K562 (cell line): ENCODE measurements around the gene SEC63. TPM values are rescaled to one million over a fixed set of nuclear protein-coding genes. Genes with fewer than 3 reads are reported as not detected.

Source experiments
- ATAC-seq: fragments of 200-7000 bp; cut with Tn5 transposase; 3 replicates; pipeline ENCODE4 v1.9.1; 2020; ENCODE audit warnings: moderate library complexity
- BruUV-seq: library from RNA; stranded (reverse); fragments of 400-500 nt; replicated peaks from 2 replicates; lab custom pipeline; 2021; lab: Mats Ljungman, UMichigan
- CTCF ChIA-PET: fragments of 300-600 bp; formaldehyde crosslinking; extraction: SDS; loops from one replicate; lab custom pipeline; 2021; ENCODE audit warnings: low intra/inter-chr PET ratio; lab: Yijun Ruan, JAX
- POLR2A ChIA-PET: fragments of 300-600, 350-650 bp; sonication (Branson Sonifier 250); formaldehyde crosslinking; extraction: SDS; loops from one replicate; lab custom pipeline; 2021; ENCODE audit warnings: antibody characterized with exemption, inconsistent platforms; lab: Yijun Ruan, JAX
- DNase-seq, 4 experiments: peaks; one replicate each; pipeline versions ENCODE4 v3.0.0 to v3.0.0-alpha.2; 2011 to 2018; ENCODE audit warnings: low spot score in 3 of 4, mixed read lengths in 3 of 4; ENCODE audit errors: extremely low read depth in 1 of 4
- FAIRE-seq: peaks from 2 replicates; lab custom pipeline; 2011; peaks lifted over from hg19 to GRCh38; lab: Jason Lieb, UNC
- H2AFZ ChIP-seq: 2 replicates; pipeline ENCODE4 v1.6.0; 2011; ENCODE audit warnings: low read depth, low read length, control low read depth, inconsistent platforms
- H3K27ac ChIP-seq: fragments of 200-600 bp; 3 replicates; pipeline ENCODE4 v1.8.0; 2011; ENCODE audit warnings: low read depth, mild to moderate bottlenecking, control low read depth, inconsistent platforms, low read length, moderate library complexity, mixed read lengths; ENCODE audit errors: extremely low read depth
- H3K27me3 ChIP-seq, 2 experiments: fragments of 300-600 bp in 1 of 2; 2 replicates in 1 of 2; 3 replicates in 1 of 2; pipeline versions ENCODE4 v1.6.0 to v1.8.0; 2011; ENCODE audit warnings: inconsistent platforms in 2 of 2, low read length in 2 of 2, mild to moderate bottlenecking in 1 of 2, mixed read lengths in 1 of 2, moderate library complexity in 1 of 2; ENCODE audit not compliant: control insufficient read depth in 2 of 2, insufficient read depth in 2 of 2
- H3K36me3 ChIP-seq: fragments of 300-600 bp; 3 replicates; pipeline ENCODE4 v1.8.0; 2011; ENCODE audit warnings: mild to moderate bottlenecking, low read length, inconsistent platforms; ENCODE audit not compliant: control insufficient read depth, insufficient read depth
- H3K4me1 ChIP-seq, 2 experiments: fragments of 200-600 bp in 1 of 2; replicated peaks in 1 of 2; 2 replicates in 1 of 2; 3 replicates in 1 of 2; pipeline versions ENCODE4 v1.5.1 to v1.8.0; 2011; ENCODE audit warnings: inconsistent platforms in 2 of 2, low read length in 2 of 2, mild to moderate bottlenecking in 1 of 2, mixed read lengths in 1 of 2, moderate library complexity in 1 of 2; ENCODE audit not compliant: control insufficient read depth in 2 of 2, insufficient read depth in 2 of 2
- H3K4me2 ChIP-seq: 2 replicates; pipeline ENCODE4 v1.6.1; 2011; ENCODE audit warnings: low read length, control low read depth, inconsistent platforms, mixed read lengths; ENCODE audit not compliant: insufficient read depth
- H3K4me3 ChIP-seq: fragments of 200-600 bp; sonication (generic), shearing (Covaris generic); 2 replicates; pipeline ENCODE4 v1.5.1; 2016; ENCODE audit warnings: control low read depth, inconsistent platforms
- H3K79me2 ChIP-seq: fragments of 200-600 bp; 3 replicates; pipeline ENCODE4 v1.8.0; 2011; ENCODE audit warnings: low read length, inconsistent platforms; ENCODE audit not compliant: control insufficient read depth, insufficient read depth
- H3K9ac ChIP-seq, 2 experiments: 2 replicates each; pipeline versions ENCODE4 v1.6.0 to v1.6.1; 2011; ENCODE audit warnings: low read depth in 2 of 2, low read length in 2 of 2, control low read depth in 1 of 2, inconsistent platforms in 1 of 2, mild to moderate bottlenecking in 1 of 2, mixed read lengths in 1 of 2; ENCODE audit not compliant: insufficient read depth in 1 of 2
- H3K9me1 ChIP-seq: one replicate; pipeline ENCODE4 v1.6.0; 2011; ENCODE audit warnings: inconsistent platforms, mild to moderate bottlenecking, low read length, moderate library complexity; ENCODE audit not compliant: control insufficient read depth, insufficient read depth
- H3K9me3 ChIP-seq: replicated peaks from 2 replicates; pipeline ENCODE4 v1.5.1; 2011; ENCODE audit warnings: low read depth, low read length, inconsistent platforms; ENCODE audit not compliant: control insufficient read depth, insufficient read depth
- H4K20me1 ChIP-seq: replicated peaks from 2 replicates; pipeline ENCODE4 v1.6.1; 2011; ENCODE audit warnings: low read length, inconsistent platforms, mixed read lengths; ENCODE audit not compliant: control insufficient read depth, insufficient read depth
- ARNT ChIP-seq, 2 experiments: fragments of 450-650 bp; IDR thresholded peaks; 2 replicates each; pipeline ENCODE4 v1.6.1; 2016; ENCODE audit warnings: mild to moderate bottlenecking in 1 of 2
- CC2D1A ChIP-seq: fragments of 450-650 bp; IDR thresholded peaks from 2 replicates; pipeline ENCODE4 v1.6.1; 2017; ENCODE audit warnings: mild to moderate bottlenecking
- DACH1 ChIP-seq: fragments of 450-650 bp; IDR thresholded peaks from 2 replicates; pipeline ENCODE4 v1.6.1; 2018; ENCODE audit not compliant: partially characterized antibody
- ETV5 ChIP-seq: sonication (generic); formaldehyde crosslinking; IDR thresholded peaks from 2 replicates; pipeline ENCODE4 v1.4.0; 2020; ENCODE audit warnings: low read depth, mild to moderate bottlenecking, missing genetic modification reagents
- FUS ChIP-seq: fragments of 200-400 bp; formaldehyde crosslinking; optimal IDR thresholded peaks from 2 replicates; pipeline ENCODE3; 2017; ENCODE audit warnings: low read depth, low read length
- JUND ChIP-seq, 2 experiments: IDR thresholded peaks; 2 replicates in 1 of 2; 3 replicates in 1 of 2; pipeline ENCODE4 v1.6.1; 2011; ENCODE audit warnings: borderline replicate concordance in 2 of 2, low read depth in 2 of 2, low read length in 2 of 2, improper control_type of control experiment in 1 of 2, missing biosample characterization in 1 of 2, missing genetic modification characterization in 1 of 2, missing genetic modification reagents in 1 of 2
- MIER1 ChIP-seq: fragments of 450-650 bp; IDR thresholded peaks from 2 replicates; pipeline ENCODE4 v1.6.1; 2016; ENCODE audit warnings: antibody characterized with exemption, mild to moderate bottlenecking, low read depth
- MTA1 ChIP-seq: fragments of 450-650 bp; IDR thresholded peaks from 2 replicates; pipeline ENCODE4 v1.6.1; 2017; ENCODE audit warnings: borderline replicate concordance
- NRF1 ChIP-seq, 2 experiments: fragments of 450-650 bp; IDR thresholded peaks in 1 of 2; conservative IDR thresholded peaks in 1 of 2; 2 replicates each; pipeline ENCODE4 v1.6.1; 2014; ENCODE audit warnings: mild to moderate bottlenecking in 2 of 2
- POU5F1 ChIP-seq: fragments of 150-350 bp; IDR thresholded peaks from 2 replicates; pipeline ENCODE4 v1.6.1; 2014; ENCODE audit warnings: borderline replicate concordance, low read length, low read depth, mild to moderate bottlenecking; ENCODE audit not compliant: partially characterized antibody
- TAF1 ChIP-seq: IDR thresholded peaks from 2 replicates; pipeline ENCODE4 v1.6.1; 2011; ENCODE audit warnings: mild to moderate bottlenecking, low read length, moderate library complexity; ENCODE audit not compliant: insufficient read depth, control insufficient read depth, severe bottlenecking; ENCODE audit errors: extremely low read depth
- YY1 ChIP-seq, 3 experiments: IDR thresholded peaks; 2 replicates each; pipeline ENCODE4 v1.6.1; 2011; ENCODE audit warnings: low read length in 2 of 3, mild to moderate bottlenecking in 2 of 3, moderate library complexity in 2 of 3, borderline replicate concordance in 1 of 3, control low read depth in 1 of 3, low read depth in 1 of 3; ENCODE audit not compliant: insufficient read depth in 3 of 3, insufficient replicate concordance in 2 of 3, control insufficient read depth in 1 of 3, insufficient read length in 1 of 3; ENCODE audit errors: extremely low read depth in 1 of 3
- ZC3H11A ChIP-seq: IDR thresholded peaks from 2 replicates; pipeline ENCODE4 v1.6.1; 2012; ENCODE audit warnings: low read depth, low read length, improper control_type of control experiment
- WGBS: fragments of 100-300 bp; shearing (Covaris generic); methylation state at CpG from one replicate; pipeline ENCODE4 v1.1.6; 2016; ENCODE audit warnings: low coverage, mixed read lengths; ENCODE audit not compliant: insufficient coverage; ENCODE audit errors: missing lambda C conversion rate; 5-methylcytosine and 5-hydroxymethylcytosine counted together
- in situ Hi-C: fragments of 300-500 bp; cut with MboI; formaldehyde crosslinking; loops from 4 replicates; pipeline ENCODE4 v1.15.0; 2018; ENCODE audit warnings: inconsistent platforms, mixed read lengths
- intact Hi-C: fragments of 100-400 bp; cut with micrococcal nuclease; formaldehyde crosslinking; loops from 2 replicates; pipeline ENCODE4 v1.14.2; 2022
- polyA plus RNA-seq, 8 experiments: library from polyadenylated mRNA; depleted of rRNA in 4 of 8; stranded (reverse) in 5 of 8; unstranded in 3 of 8; fragments of >200 nt; fragmentation: Nextera tagmentation in 2 of 8; fragmentation: Illumina TruSeq in 1 of 8; extraction: Ambion mirVana in 2 of 8; extraction: Trizol in 1 of 8; gene quantifications; 2 replicates each; pipeline versions ENCODE4 v1.2.1 to v1.2.3, GENCODE V29; 2011 to 2014; ENCODE audit warnings: inconsistent platforms in 1 of 8, missing spikeins in 1 of 8
- total RNA-seq, 7 experiments: library from RNA; depleted of rRNA in 6 of 7; stranded (reverse); fragments of >200 nt in 6 of 7; fragmentation: Illumina TruSeq in 2 of 7; extraction: Trizol in 2 of 7; gene quantifications; 2 replicates each; pipeline versions ENCODE4 v1.2.1 to v1.2.3, GENCODE V29; 2011 to 2021; ENCODE audit warnings: low replicate concordance in 1 of 7
- TF ChIP-seq, protein P1 (sequence below), 2 experiments: fragments of 450-650 bp; formaldehyde crosslinking in 1 of 2; IDR thresholded peaks; 2 replicates each; pipeline versions ENCODE4 v1.4.0 to v1.6.1; 2014 to 2020; ENCODE audit warnings: mild to moderate bottlenecking in 2 of 2, borderline replicate concordance in 1 of 2, low read depth in 1 of 2

The SEC63 gene
- total and polyA plus RNA-seq, 9 of the 15 experiments (the other 6 are each of a cell fraction or from before 2014, with no cell fraction given) = 13.8 to 74.6 (median 28.4) TPM

DNA sequence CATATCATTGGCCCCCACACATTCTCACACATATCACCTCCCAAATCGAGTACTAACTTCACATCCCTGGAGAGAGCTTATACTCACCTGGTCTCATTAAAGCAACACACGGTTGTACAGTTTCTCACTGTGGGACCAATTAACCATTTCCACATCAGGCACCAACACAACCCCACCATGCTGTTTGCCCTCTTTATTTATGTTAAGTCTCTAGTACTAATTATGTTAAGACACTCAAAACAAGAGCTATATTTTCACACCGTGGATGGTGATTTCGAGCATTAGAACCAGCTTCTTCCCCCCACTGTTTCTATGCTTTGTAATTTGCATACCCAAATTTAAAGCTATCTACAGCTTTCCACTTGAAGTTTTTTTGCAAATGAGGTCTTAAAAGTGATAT is 140.2 kb downstream of the SEC63 start:
- Histone ChIP-seq H4K20me1 (peaks cover 4% of the 10 kb centered on the region), H3K4me1 (no peaks in the 10 kb centered on the region), H3K9me3 (no peaks in the 10 kb centered on the region), H3K9ac (no peak overlapping the region), H3K4me2 (no peak overlapping the region), H2AFZ (no peak overlapping the region), H3K4me3 (no peak overlapping the region), H3K9me1 (no peaks in the 10 kb centered on the region), H3K27me3 (peaks cover 53 to 63% of the 10 kb centered on the region in 2 experiments), H3K27ac (no peak overlapping the region), H3K36me3 (no peaks in the 10 kb centered on the region), H3K79me2 (no peaks in the 10 kb centered on the region)
- no peak for FAIRE-seq
- no peak for ATAC-seq
- intact Hi-C loops (no loop called here), in situ Hi-C loops (no loop called here)
- POLR2A ChIA-PET = interaction anchor here (0.6 to 2.2 kb wide), 2 partner anchors 14 to 106 kb away, joined by 3 to 7 read pairs; no protein-coding TSS in a partner anchor
- 0% methylated on average over 4 of the region's 4 CpGs for WGBS
- CTCF ChIA-PET = no interaction called here
- no TSS peak for BruUV-seq
- no peak for DNase-seq
- no peak for TF ChIP-seq YY1 (IDR thresholded peaks at IDR 0.05; ENCODE audit: borderline replicate concordance in 1 of 3, control insufficient read depth in 1 of 3, extremely low read depth in 1 of 3, insufficient read depth in 3 of 3, insufficient read length in 1 of 3, insufficient replicate concordance in 2 of 3, low read depth in 1 of 3, low read length in 2 of 3)
- TF ChIP-seq MTA1 = no peak
- no peak for TF ChIP-seq JUND (IDR thresholded peaks at IDR 0.05; ENCODE audit: borderline replicate concordance, low read depth, low read length)
- TF ChIP-seq JUND (tag; IDR thresholded peaks at IDR 0.05; ENCODE audit: borderline replicate concordance, low read depth, low read length) = no peak
- TF ChIP-seq NRF1 (conservative IDR thresholded peaks at IDR 0.05 in 1 of 2, IDR thresholded peaks at IDR 0.05 in 1 of 2) = no peak
- TF ChIP-seq FUS = no peak
- no peak for TF ChIP-seq DACH1
- TF ChIP-seq MIER1 = no peak
- TF ChIP-seq TAF1 = no peak
- TF ChIP-seq CC2D1A = no peak
- TF ChIP-seq, protein P1, sequence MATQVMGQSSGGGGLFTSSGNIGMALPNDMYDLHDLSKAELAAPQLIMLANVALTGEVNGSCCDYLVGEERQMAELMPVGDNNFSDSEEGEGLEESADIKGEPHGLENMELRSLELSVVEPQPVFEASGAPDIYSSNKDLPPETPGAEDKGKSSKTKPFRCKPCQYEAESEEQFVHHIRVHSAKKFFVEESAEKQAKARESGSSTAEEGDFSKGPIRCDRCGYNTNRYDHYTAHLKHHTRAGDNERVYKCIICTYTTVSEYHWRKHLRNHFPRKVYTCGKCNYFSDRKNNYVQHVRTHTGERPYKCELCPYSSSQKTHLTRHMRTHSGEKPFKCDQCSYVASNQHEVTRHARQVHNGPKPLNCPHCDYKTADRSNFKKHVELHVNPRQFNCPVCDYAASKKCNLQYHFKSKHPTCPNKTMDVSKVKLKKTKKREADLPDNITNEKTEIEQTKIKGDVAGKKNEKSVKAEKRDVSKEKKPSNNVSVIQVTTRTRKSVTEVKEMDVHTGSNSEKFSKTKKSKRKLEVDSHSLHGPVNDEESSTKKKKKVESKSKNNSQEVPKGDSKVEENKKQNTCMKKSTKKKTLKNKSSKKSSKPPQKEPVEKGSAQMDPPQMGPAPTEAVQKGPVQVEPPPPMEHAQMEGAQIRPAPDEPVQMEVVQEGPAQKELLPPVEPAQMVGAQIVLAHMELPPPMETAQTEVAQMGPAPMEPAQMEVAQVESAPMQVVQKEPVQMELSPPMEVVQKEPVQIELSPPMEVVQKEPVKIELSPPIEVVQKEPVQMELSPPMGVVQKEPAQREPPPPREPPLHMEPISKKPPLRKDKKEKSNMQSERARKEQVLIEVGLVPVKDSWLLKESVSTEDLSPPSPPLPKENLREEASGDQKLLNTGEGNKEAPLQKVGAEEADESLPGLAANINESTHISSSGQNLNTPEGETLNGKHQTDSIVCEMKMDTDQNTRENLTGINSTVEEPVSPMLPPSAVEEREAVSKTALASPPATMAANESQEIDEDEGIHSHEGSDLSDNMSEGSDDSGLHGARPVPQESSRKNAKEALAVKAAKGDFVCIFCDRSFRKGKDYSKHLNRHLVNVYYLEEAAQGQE (IDR thresholded peaks at IDR 0.05; ENCODE audit: borderline replicate concordance) = no peak
- TF ChIP-seq, protein P1 (CRISPR knock-in tag; IDR thresholded peaks at IDR 0.05; ENCODE audit: low read depth) = no peak
- TF ChIP-seq ARNT (IDR thresholded peaks at IDR 0.05) = no peak
- no peak for TF ChIP-seq POU5F1
- no peak for TF ChIP-seq ETV5 (CRISPR knock-in tag)
- TF ChIP-seq ZC3H11A = no peak
